K562 (cell line): ENCODE results near the gene GSTA4. TPM values are rescaled to one million over a fixed set of nuclear protein-coding genes. Genes with fewer than 3 reads are reported as not detected.

Experiments
- ATAC-seq: fragments of 200-7000 bp; cut with Tn5 transposase; 3 replicates; pipeline ENCODE4 v1.9.1; 2020; ENCODE audit warnings: moderate library complexity
- BruUV-seq: library from RNA; stranded (reverse); fragments of 400-500 nt; replicated peaks from 2 replicates; lab custom pipeline; 2021; lab: Mats Ljungman, UMichigan
- CTCF ChIA-PET: fragments of 300-600 bp; formaldehyde crosslinking; extraction: SDS; loops from one replicate; lab custom pipeline; 2021; ENCODE audit warnings: low intra/inter-chr PET ratio; lab: Yijun Ruan, JAX
- POLR2A ChIA-PET: fragments of 300-600, 350-650 bp; sonication (Branson Sonifier 250); formaldehyde crosslinking; extraction: SDS; loops from one replicate; lab custom pipeline; 2021; ENCODE audit warnings: antibody characterized with exemption, inconsistent platforms; lab: Yijun Ruan, JAX
- DNase-seq, 4 experiments: peaks; one replicate each; pipeline versions ENCODE4 v3.0.0 to v3.0.0-alpha.2; 2011 to 2018; ENCODE audit warnings: low spot score in 3 of 4, mixed read lengths in 3 of 4; ENCODE audit errors: extremely low read depth in 1 of 4
- FAIRE-seq: peaks from 2 replicates; lab custom pipeline; 2011; peaks lifted over from hg19 to GRCh38; lab: Jason Lieb, UNC
- H2AFZ ChIP-seq: 2 replicates; pipeline ENCODE4 v1.6.0; 2011; ENCODE audit warnings: low read depth, low read length, control low read depth, inconsistent platforms
- H3K27ac ChIP-seq: fragments of 200-600 bp; 3 replicates; pipeline ENCODE4 v1.8.0; 2011; ENCODE audit warnings: low read depth, mild to moderate bottlenecking, control low read depth, inconsistent platforms, low read length, moderate library complexity, mixed read lengths; ENCODE audit errors: extremely low read depth
- H3K27me3 ChIP-seq, 2 experiments: fragments of 300-600 bp in 1 of 2; 2 replicates in 1 of 2; 3 replicates in 1 of 2; pipeline versions ENCODE4 v1.6.0 to v1.8.0; 2011; ENCODE audit warnings: inconsistent platforms in 2 of 2, low read length in 2 of 2, mild to moderate bottlenecking in 1 of 2, mixed read lengths in 1 of 2, moderate library complexity in 1 of 2; ENCODE audit not compliant: control insufficient read depth in 2 of 2, insufficient read depth in 2 of 2
- H3K36me3 ChIP-seq: fragments of 300-600 bp; 3 replicates; pipeline ENCODE4 v1.8.0; 2011; ENCODE audit warnings: mild to moderate bottlenecking, low read length, inconsistent platforms; ENCODE audit not compliant: control insufficient read depth, insufficient read depth
- H3K4me1 ChIP-seq, 2 experiments: fragments of 200-600 bp in 1 of 2; replicated peaks in 1 of 2; 2 replicates in 1 of 2; 3 replicates in 1 of 2; pipeline versions ENCODE4 v1.5.1 to v1.8.0; 2011; ENCODE audit warnings: inconsistent platforms in 2 of 2, low read length in 2 of 2, mild to moderate bottlenecking in 1 of 2, mixed read lengths in 1 of 2, moderate library complexity in 1 of 2; ENCODE audit not compliant: control insufficient read depth in 2 of 2, insufficient read depth in 2 of 2
- H3K4me2 ChIP-seq: 2 replicates; pipeline ENCODE4 v1.6.1; 2011; ENCODE audit warnings: low read length, control low read depth, inconsistent platforms, mixed read lengths; ENCODE audit not compliant: insufficient read depth
- H3K4me3 ChIP-seq: fragments of 200-600 bp; sonication (generic), shearing (Covaris generic); 2 replicates; pipeline ENCODE4 v1.5.1; 2016; ENCODE audit warnings: control low read depth, inconsistent platforms
- H3K79me2 ChIP-seq: fragments of 200-600 bp; 3 replicates; pipeline ENCODE4 v1.8.0; 2011; ENCODE audit warnings: low read length, inconsistent platforms; ENCODE audit not compliant: control insufficient read depth, insufficient read depth
- H3K9ac ChIP-seq, 2 experiments: 2 replicates each; pipeline versions ENCODE4 v1.6.0 to v1.6.1; 2011; ENCODE audit warnings: low read depth in 2 of 2, low read length in 2 of 2, control low read depth in 1 of 2, inconsistent platforms in 1 of 2, mild to moderate bottlenecking in 1 of 2, mixed read lengths in 1 of 2; ENCODE audit not compliant: insufficient read depth in 1 of 2
- H3K9me1 ChIP-seq: one replicate; pipeline ENCODE4 v1.6.0; 2011; ENCODE audit warnings: inconsistent platforms, mild to moderate bottlenecking, low read length, moderate library complexity; ENCODE audit not compliant: control insufficient read depth, insufficient read depth
- H3K9me3 ChIP-seq: replicated peaks from 2 replicates; pipeline ENCODE4 v1.5.1; 2011; ENCODE audit warnings: low read depth, low read length, inconsistent platforms; ENCODE audit not compliant: control insufficient read depth, insufficient read depth
- H4K20me1 ChIP-seq: replicated peaks from 2 replicates; pipeline ENCODE4 v1.6.1; 2011; ENCODE audit warnings: low read length, inconsistent platforms, mixed read lengths; ENCODE audit not compliant: control insufficient read depth, insufficient read depth
- ATF7 ChIP-seq: fragments of 450-650 bp; IDR thresholded peaks from 2 replicates; pipeline ENCODE4 v1.7.1; 2014; ENCODE audit warnings: mild to moderate bottlenecking, moderate library complexity
- BCOR ChIP-seq: fragments of 450-650 bp; IDR thresholded peaks from 2 replicates; pipeline ENCODE4 v1.6.1; 2016
- CAMTA2 ChIP-seq: fragments of 250-450 bp; sonication (Bioruptor Pico); conservative IDR thresholded peaks from 2 replicates; pipeline ENCODE4 v1.5.1; 2022
- CREB5 ChIP-seq: fragments of 250-450 bp; sonication (Bioruptor Pico); IDR thresholded peaks from 2 replicates; pipeline ENCODE4 v1.5.0; 2020; ENCODE audit warnings: mild to moderate bottlenecking
- ETS1 ChIP-seq: conservative IDR thresholded peaks from 2 replicates; pipeline ENCODE4 v1.6.1; 2011; ENCODE audit warnings: low read depth, mild to moderate bottlenecking, low read length; ENCODE audit not compliant: control insufficient read depth
- IRF9 ChIP-seq: fragments of 450-650 bp; IDR thresholded peaks from 2 replicates; pipeline ENCODE4 v1.6.1; 2016; ENCODE audit warnings: missing biosample characterization, missing genetic modification characterization
- KLF1 ChIP-seq: fragments of 450-650 bp; IDR thresholded peaks from 2 replicates; pipeline ENCODE4 v1.6.1; 2016; ENCODE audit warnings: missing genetic modification characterization, missing compliant biosample characterization
- PHF20 ChIP-seq: fragments of 450-650 bp; IDR thresholded peaks from 2 replicates; pipeline ENCODE4 v1.6.1; 2018; ENCODE audit not compliant: partially characterized antibody
- PML ChIP-seq: IDR thresholded peaks from 2 replicates; pipeline ENCODE4 v1.6.1; 2012; ENCODE audit warnings: low read length, inconsistent platforms
- RFX7 ChIP-seq: fragments of 250-450 bp; sonication (Bioruptor Pico); IDR thresholded peaks from 2 replicates; pipeline ENCODE4 v1.5.1; 2021; ENCODE audit warnings: mild to moderate bottlenecking
- SIX5 ChIP-seq, 2 experiments: IDR thresholded peaks; 2 replicates each; pipeline ENCODE4 v1.6.1; 2011; ENCODE audit warnings: low read length in 2 of 2, borderline replicate concordance in 1 of 2, low read depth in 1 of 2, mild to moderate bottlenecking in 1 of 2, moderate library complexity in 1 of 2; ENCODE audit not compliant: insufficient read depth in 1 of 2
- SRSF7 ChIP-seq: fragments of 200-400 bp; formaldehyde crosslinking; optimal IDR thresholded peaks from 2 replicates; pipeline ENCODE3; 2017; ENCODE audit warnings: mild to moderate bottlenecking, low read depth, low read length
- TAF7 ChIP-seq: fragments of 450-650 bp; IDR thresholded peaks from 2 replicates; pipeline ENCODE4 v1.6.1; 2016; ENCODE audit warnings: missing genetic modification characterization, missing compliant biosample characterization
- TAL1 ChIP-seq: fragments of 450-650 bp; IDR thresholded peaks from 2 replicates; pipeline ENCODE4 v1.6.1; 2016; ENCODE audit warnings: mild to moderate bottlenecking
- ZNF175 ChIP-seq: fragments of 200-800 bp; sonication (Bioruptor generic); IDR thresholded peaks from 2 replicates; pipeline ENCODE4 v1.6.1; 2016; ENCODE audit warnings: low read depth, mild to moderate bottlenecking, missing genetic modification characterization, missing compliant biosample characterization
- ZNF24 ChIP-seq: fragments of 450-650 bp; IDR thresholded peaks from 2 replicates; pipeline ENCODE4 v1.6.1; 2016
- ZNF253 ChIP-seq: fragments of 250-450 bp; sonication (Bioruptor Pico); conservative IDR thresholded peaks from 2 replicates; pipeline ENCODE4 v1.6.1; 2021; ENCODE audit warnings: mild to moderate bottlenecking
- ZNF280B ChIP-seq: fragments of 250-450 bp; sonication (Bioruptor Pico); IDR thresholded peaks from 2 replicates; pipeline ENCODE4 v1.5.1; 2021; ENCODE audit warnings: mild to moderate bottlenecking
- ZNF780A ChIP-seq: fragments of 250-450 bp; sonication (Bioruptor Pico); IDR thresholded peaks from 2 replicates; pipeline ENCODE4 v1.5.0; 2021; ENCODE audit warnings: mild to moderate bottlenecking
- WGBS: fragments of 100-300 bp; shearing (Covaris generic); methylation state at CpG from one replicate; pipeline ENCODE4 v1.1.6; 2016; ENCODE audit warnings: low coverage, mixed read lengths; ENCODE audit not compliant: insufficient coverage; ENCODE audit errors: missing lambda C conversion rate; 5-methylcytosine and 5-hydroxymethylcytosine counted together
- in situ Hi-C: fragments of 300-500 bp; cut with MboI; formaldehyde crosslinking; loops from 4 replicates; pipeline ENCODE4 v1.15.0; 2018; ENCODE audit warnings: inconsistent platforms, mixed read lengths
- intact Hi-C: fragments of 100-400 bp; cut with micrococcal nuclease; formaldehyde crosslinking; loops from 2 replicates; pipeline ENCODE4 v1.14.2; 2022
- polyA plus RNA-seq, 8 experiments: library from polyadenylated mRNA; depleted of rRNA in 4 of 8; stranded (reverse) in 5 of 8; unstranded in 3 of 8; fragments of >200 nt; fragmentation: Nextera tagmentation in 2 of 8; fragmentation: Illumina TruSeq in 1 of 8; extraction: Ambion mirVana in 2 of 8; extraction: Trizol in 1 of 8; gene quantifications; 2 replicates each; pipeline versions ENCODE4 v1.2.1 to v1.2.3, GENCODE V29; 2011 to 2014; ENCODE audit warnings: inconsistent platforms in 1 of 8, missing spikeins in 1 of 8
- total RNA-seq, 7 experiments: library from RNA; depleted of rRNA in 6 of 7; stranded (reverse); fragments of >200 nt in 6 of 7; fragmentation: Illumina TruSeq in 2 of 7; extraction: Trizol in 2 of 7; gene quantifications; 2 replicates each; pipeline versions ENCODE4 v1.2.1 to v1.2.3, GENCODE V29; 2011 to 2021; ENCODE audit warnings: low replicate concordance in 1 of 7

Gene GSTA4
- total and polyA plus RNA-seq, 9 of the 15 experiments (the other 6 are each of a cell fraction or from before 2014, with no cell fraction given), result 0.89 to 4.0 (median 2.0) TPM

GRCh38 chr6:52982680-52983079 lies 12.4 kb downstream of the GSTA4 start:
- WGBS, result 21% methylated on average over 3 of the region's 3 CpGs
- no TSS peak for BruUV-seq
- Histone ChIP-seq H3K4me1 (no peaks in the 10 kb centered on the region; a peak in 2 of 5 replicates), H3K79me2 (no peaks in the 10 kb centered on the region), H3K4me3 (no peak overlapping the region), H4K20me1 (no peaks in the 10 kb centered on the region), H3K27me3 (no peaks in the 10 kb centered on the region), H3K27ac (no peak overlapping the region), H2AFZ (no peak overlapping the region), H3K4me2 (no peak overlapping the region), H3K9me3 (no peaks in the 10 kb centered on the region), H3K9me1 (no peaks in the 10 kb centered on the region), H3K9ac (no peak overlapping the region), H3K36me3 (no peaks in the 10 kb centered on the region)
- intact Hi-C loops (no loop called here), in situ Hi-C loops (no loop called here)
- POLR2A ChIA-PET, result no interaction called here
- FAIRE-seq (no peak), ATAC-seq (no peak), DNase-seq (no peak)
- CTCF ChIA-PET, result no interaction called here
- TF ChIP-seq ZNF780A (CRISPR knock-in tag), result no peak
- no peak for TF ChIP-seq ETS1
- TF ChIP-seq BCOR, result no peak
- TF ChIP-seq SIX5 (IDR thresholded peaks at IDR 0.05; ENCODE audit: borderline replicate concordance in 1 of 2, insufficient read depth in 1 of 2, low read depth in 1 of 2, low read length in 2 of 2), result no peak
- no peak for TF ChIP-seq CAMTA2 (CRISPR knock-in tag)
- TF ChIP-seq PHF20, result no peak
- TF ChIP-seq ATF7, result no peak
- TF ChIP-seq PML, result no peak
- no peak for TF ChIP-seq IRF9 (tag)
- no peak for TF ChIP-seq TAF7 (tag)
- no peak for TF ChIP-seq ZNF175
- no peak for TF ChIP-seq RFX7 (CRISPR knock-in tag)
- no peak for TF ChIP-seq ZNF24
- no peak for TF ChIP-seq TAL1
- no peak for TF ChIP-seq KLF1 (tag)
- no peak for TF ChIP-seq CREB5 (CRISPR knock-in tag)
- TF ChIP-seq SRSF7, result no peak
- TF ChIP-seq ZNF280B (CRISPR knock-in tag), result no peak
- TF ChIP-seq ZNF253 (CRISPR knock-in tag), result no peak
